HepG2 (cell line): Measurements from ENCODE around the gene ZNF184. TPM values are rescaled to one million over a fixed set of nuclear protein-coding genes. Genes with fewer than 3 reads are reported as not detected.
A peak's percentile ranks its signal among the peaks of the same experiment; 100 is the strongest.

Source experiments
- HMG20B ChIP-seq: conservative IDR thresholded peaks from 2 replicates; pipeline ENCODE4 v1.6.1; 2016; ENCODE audit warnings: missing genetic modification reagents, missing compliant biosample characterization
- REPIN1 ChIP-seq: sonication (generic); formaldehyde crosslinking; IDR thresholded peaks from 2 replicates; pipeline ENCODE4 v1.8.0; 2022; ENCODE audit warnings: missing genetic modification reagents, low read depth, mild to moderate bottlenecking, borderline replicate concordance
- TBL1XR1 ChIP-seq: fragments of 150-350 bp; IDR thresholded peaks from 2 replicates; pipeline ENCODE4 v1.6.1; 2014; ENCODE audit warnings: borderline replicate concordance, low read length; ENCODE audit not compliant: partially characterized antibody
- UBTF ChIP-seq: sonication (generic); formaldehyde crosslinking; IDR thresholded peaks from 2 replicates; pipeline ENCODE4 v1.4.0; 2020; ENCODE audit warnings: mild to moderate bottlenecking, missing genetic modification reagents
- ZFP82 ChIP-seq: sonication (generic); formaldehyde crosslinking; IDR thresholded peaks from 2 replicates; pipeline ENCODE4 v1.5.1; 2020; ENCODE audit warnings: mild to moderate bottlenecking, missing genetic modification reagents, borderline replicate concordance
- ZKSCAN1 ChIP-seq: fragments of 150-350 bp; IDR thresholded peaks from 2 replicates; pipeline ENCODE4 v1.6.1; 2014; ENCODE audit warnings: low read length
- ZNF12 ChIP-seq: sonication (generic); formaldehyde crosslinking; IDR thresholded peaks from 2 replicates; pipeline ENCODE4 v1.5.0; 2020; ENCODE audit warnings: missing genetic modification reagents
- polyA plus RNA-seq, 8 experiments: library from polyadenylated mRNA; depleted of rRNA in 3 of 8; stranded (reverse) in 7 of 8; unstranded in 1 of 8; fragments of >200 nt; fragmentation: Illumina TruSeq in 4 of 8; extraction: Trizol in 4 of 8; gene quantifications; 2 replicates each; pipeline versions ENCODE4 v1.2.1 to v1.2.3, GENCODE V29; 2011 to 2016; ENCODE audit warnings: low read depth in 4 of 8, missing spikeins in 1 of 8, mixed read lengths in 1 of 8; ENCODE audit not compliant: insufficient read depth in 1 of 8
- total RNA-seq, 5 experiments: library from RNA; depleted of rRNA; stranded (reverse); fragments of >200 nt; fragmentation: Illumina TruSeq; extraction: Trizol; gene quantifications; 2 replicates each; pipeline ENCODE4 v1.2.3, GENCODE V29; 2016; ENCODE audit warnings: low read depth in 1 of 5
- TF ChIP-seq, protein P1 (sequence below): sonication (generic); formaldehyde crosslinking; IDR thresholded peaks from 2 replicates; pipeline ENCODE4 v1.4.0; 2020; ENCODE audit warnings: missing genetic modification reagents, borderline replicate concordance
- TF ChIP-seq, protein P2 (sequence below): sonication (generic); formaldehyde crosslinking; IDR thresholded peaks from 2 replicates; pipeline ENCODE4 v1.5.1; 2020; ENCODE audit warnings: mild to moderate bottlenecking, missing genetic modification reagents, borderline replicate concordance

The ZNF184 gene
- total and polyA plus RNA-seq, 2 of the 13 experiments (the other 11 are each of a cell fraction or from before 2014, with no cell fraction given) = 2.1 to 10.1 TPM

DNA sequence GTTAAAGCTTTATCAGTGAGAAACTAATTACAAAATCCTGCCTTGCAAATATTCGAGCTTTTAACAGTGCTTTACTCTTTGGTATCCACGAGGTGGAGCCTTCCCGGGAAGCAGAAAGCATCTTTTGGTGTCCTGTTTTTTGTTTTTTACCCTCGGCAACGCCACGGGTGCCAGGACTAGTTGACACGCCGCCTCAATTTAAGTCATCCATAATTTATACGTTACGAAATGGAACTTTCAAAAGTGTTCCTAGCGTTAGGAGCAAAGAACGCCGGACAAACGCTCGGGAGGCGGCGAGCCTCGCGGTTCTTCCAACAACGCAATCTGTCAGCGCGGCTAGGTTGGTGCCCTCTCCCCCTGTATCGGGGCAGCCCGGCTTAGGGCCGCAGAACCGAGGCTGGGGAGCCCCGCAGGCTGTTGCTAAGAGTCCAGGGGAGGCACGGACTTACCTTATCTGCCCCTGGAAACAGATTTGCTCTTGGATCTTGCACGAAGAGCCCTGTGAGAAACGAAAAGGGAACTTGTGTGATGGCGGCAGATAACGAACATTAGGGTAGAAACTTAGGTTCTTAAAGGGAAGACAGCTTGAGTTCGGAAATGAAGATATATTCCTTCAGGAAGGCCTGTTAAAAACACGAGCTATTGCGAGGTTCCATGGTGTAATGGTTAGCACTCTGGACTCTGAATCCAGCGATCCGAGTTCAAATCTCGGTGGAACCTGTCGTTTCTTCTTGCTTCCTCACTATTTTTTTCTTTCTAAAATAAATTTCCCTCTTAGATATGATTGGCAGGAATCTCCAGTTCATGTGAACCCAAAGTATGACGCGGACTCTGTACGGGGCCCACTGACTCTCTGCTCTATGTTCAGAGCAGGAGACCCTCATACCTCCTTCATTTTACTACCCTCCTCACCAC, 46.2 kb upstream of the ZNF184 start (continued):
- TF ChIP-seq, protein P1, sequence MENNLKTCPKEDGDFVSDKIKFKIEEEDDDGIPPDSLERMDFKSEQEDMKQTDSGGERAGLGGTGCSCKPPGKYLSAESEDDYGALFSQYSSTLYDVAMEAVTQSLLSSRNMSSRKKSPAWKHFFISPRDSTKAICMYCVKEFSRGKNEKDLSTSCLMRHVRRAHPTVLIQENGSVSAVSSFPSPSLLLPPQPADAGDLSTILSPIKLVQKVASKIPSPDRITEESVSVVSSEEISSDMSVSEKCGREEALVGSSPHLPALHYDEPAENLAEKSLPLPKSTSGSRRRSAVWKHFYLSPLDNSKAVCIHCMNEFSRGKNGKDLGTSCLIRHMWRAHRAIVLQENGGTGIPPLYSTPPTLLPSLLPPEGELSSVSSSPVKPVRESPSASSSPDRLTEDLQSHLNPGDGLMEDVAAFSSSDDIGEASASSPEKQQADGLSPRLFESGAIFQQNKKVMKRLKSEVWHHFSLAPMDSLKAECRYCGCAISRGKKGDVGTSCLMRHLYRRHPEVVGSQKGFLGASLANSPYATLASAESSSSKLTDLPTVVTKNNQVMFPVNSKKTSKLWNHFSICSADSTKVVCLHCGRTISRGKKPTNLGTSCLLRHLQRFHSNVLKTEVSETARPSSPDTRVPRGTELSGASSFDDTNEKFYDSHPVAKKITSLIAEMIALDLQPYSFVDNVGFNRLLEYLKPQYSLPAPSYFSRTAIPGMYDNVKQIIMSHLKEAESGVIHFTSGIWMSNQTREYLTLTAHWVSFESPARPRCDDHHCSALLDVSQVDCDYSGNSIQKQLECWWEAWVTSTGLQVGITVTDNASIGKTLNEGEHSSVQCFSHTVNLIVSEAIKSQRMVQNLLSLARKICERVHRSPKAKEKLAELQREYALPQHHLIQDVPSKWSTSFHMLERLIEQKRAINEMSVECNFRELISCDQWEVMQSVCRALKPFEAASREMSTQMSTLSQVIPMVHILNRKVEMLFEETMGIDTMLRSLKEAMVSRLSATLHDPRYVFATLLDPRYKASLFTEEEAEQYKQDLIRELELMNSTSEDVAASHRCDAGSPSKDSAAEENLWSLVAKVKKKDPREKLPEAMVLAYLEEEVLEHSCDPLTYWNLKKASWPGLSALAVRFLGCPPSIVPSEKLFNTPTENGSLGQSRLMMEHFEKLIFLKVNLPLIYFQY (CRISPR knock-in tag) = 0 out of 2 replicates have a peak, but pooled peaks have one; percentile 8
- TF ChIP-seq ZFP82 (CRISPR knock-in tag) = peak; percentile 80
- TF ChIP-seq, protein P2, sequence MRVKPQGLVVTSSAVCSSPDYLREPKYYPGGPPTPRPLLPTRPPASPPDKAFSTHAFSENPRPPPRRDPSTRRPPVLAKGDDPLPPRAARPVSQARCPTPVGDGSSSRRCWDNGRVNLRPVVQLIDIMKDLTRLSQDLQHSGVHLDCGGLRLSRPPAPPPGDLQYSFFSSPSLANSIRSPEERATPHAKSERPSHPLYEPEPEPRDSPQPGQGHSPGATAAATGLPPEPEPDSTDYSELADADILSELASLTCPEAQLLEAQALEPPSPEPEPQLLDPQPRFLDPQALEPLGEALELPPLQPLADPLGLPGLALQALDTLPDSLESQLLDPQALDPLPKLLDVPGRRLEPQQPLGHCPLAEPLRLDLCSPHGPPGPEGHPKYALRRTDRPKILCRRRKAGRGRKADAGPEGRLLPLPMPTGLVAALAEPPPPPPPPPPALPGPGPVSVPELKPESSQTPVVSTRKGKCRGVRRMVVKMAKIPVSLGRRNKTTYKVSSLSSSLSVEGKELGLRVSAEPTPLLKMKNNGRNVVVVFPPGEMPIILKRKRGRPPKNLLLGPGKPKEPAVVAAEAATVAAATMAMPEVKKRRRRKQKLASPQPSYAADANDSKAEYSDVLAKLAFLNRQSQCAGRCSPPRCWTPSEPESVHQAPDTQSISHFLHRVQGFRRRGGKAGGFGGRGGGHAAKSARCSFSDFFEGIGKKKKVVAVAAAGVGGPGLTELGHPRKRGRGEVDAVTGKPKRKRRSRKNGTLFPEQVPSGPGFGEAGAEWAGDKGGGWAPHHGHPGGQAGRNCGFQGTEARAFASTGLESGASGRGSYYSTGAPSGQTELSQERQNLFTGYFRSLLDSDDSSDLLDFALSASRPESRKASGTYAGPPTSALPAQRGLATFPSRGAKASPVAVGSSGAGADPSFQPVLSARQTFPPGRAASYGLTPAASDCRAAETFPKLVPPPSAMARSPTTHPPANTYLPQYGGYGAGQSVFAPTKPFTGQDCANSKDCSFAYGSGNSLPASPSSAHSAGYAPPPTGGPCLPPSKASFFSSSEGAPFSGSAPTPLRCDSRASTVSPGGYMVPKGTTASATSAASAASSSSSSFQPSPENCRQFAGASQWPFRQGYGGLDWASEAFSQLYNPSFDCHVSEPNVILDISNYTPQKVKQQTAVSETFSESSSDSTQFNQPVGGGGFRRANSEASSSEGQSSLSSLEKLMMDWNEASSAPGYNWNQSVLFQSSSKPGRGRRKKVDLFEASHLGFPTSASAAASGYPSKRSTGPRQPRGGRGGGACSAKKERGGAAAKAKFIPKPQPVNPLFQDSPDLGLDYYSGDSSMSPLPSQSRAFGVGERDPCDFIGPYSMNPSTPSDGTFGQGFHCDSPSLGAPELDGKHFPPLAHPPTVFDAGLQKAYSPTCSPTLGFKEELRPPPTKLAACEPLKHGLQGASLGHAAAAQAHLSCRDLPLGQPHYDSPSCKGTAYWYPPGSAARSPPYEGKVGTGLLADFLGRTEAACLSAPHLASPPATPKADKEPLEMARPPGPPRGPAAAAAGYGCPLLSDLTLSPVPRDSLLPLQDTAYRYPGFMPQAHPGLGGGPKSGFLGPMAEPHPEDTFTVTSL (CRISPR knock-in tag) = peak; percentile 48; the same call in 1 of the 2 replicates
- TF ChIP-seq REPIN1 (CRISPR knock-in tag) = 0 out of 2 replicates have a peak, but pooled peaks have one; percentile 40
- TF ChIP-seq ZKSCAN1 = no peak
- no peak for TF ChIP-seq TBL1XR1
- TF ChIP-seq HMG20B (CRISPR knock-in tag) = 0 out of 2 replicates have a peak, but pooled peaks have one; percentile 31
- peak; percentile 84 for TF ChIP-seq UBTF (CRISPR knock-in tag)
- peak; percentile 39; the same call in 1 of the 2 replicates for TF ChIP-seq ZNF12 (CRISPR knock-in tag)
